OCI-LY1 (cell line): ENCODE data around the gene ROPN1L.

Experiments
- H2AFZ ChIP-seq: fragments of 200-600 bp; sonication (generic), shearing (Covaris generic); 2 replicates; pipeline ENCODE4 v1.6.0; 2014; ENCODE audit warnings: antibody characterized with exemption, mild to moderate bottlenecking, low read length
- H3F3A ChIP-seq: fragments of 200-600 bp; sonication (generic), shearing (Covaris generic); 2 replicates; pipeline ENCODE4 v1.6.0; 2014; ENCODE audit warnings: mild to moderate bottlenecking, antibody characterized with exemption, low read length, moderate library complexity; ENCODE audit not compliant: insufficient read depth
- H3K27ac ChIP-seq: fragments of 200-600 bp; sonication (generic); 2 replicates; pipeline ENCODE4 v1.5.1; 2014; ENCODE audit warnings: low read length, mixed run types, mild to moderate bottlenecking, low read depth; ENCODE audit not compliant: poor library complexity, severe bottlenecking
- H3K27me3 ChIP-seq: fragments of 200-600 bp; sonication (generic); 2 replicates; pipeline ENCODE4 v1.6.0; 2014; ENCODE audit warnings: antibody characterized with exemption, mild to moderate bottlenecking, low read length, moderate library complexity; ENCODE audit not compliant: insufficient read depth
- H3K36me3 ChIP-seq: fragments of 200-600 bp; sonication (generic); 2 replicates; pipeline ENCODE4 v1.6.1; 2014; ENCODE audit warnings: mild to moderate bottlenecking, antibody characterized with exemption, low read length, moderate library complexity, mixed read lengths; ENCODE audit not compliant: insufficient read depth
- H3K4me1 ChIP-seq: fragments of 200-600 bp; sonication (generic); 2 replicates; pipeline ENCODE4 v1.5.1; 2014; ENCODE audit warnings: mild to moderate bottlenecking, low read length, moderate library complexity; ENCODE audit not compliant: insufficient read depth, severe bottlenecking
- H3K4me2 ChIP-seq: fragments of 200-600 bp; sonication (generic), shearing (Covaris generic); 2 replicates; pipeline ENCODE4 v1.6.1; 2014; ENCODE audit warnings: low read length
- H3K4me3 ChIP-seq: fragments of 200-600 bp; sonication (generic); 2 replicates; pipeline ENCODE4 v1.5.1; 2014; ENCODE audit warnings: low read length, low read depth, mild to moderate bottlenecking, mixed read lengths; ENCODE audit not compliant: poor library complexity, severe bottlenecking
- H3K79me2 ChIP-seq: fragments of 200-600 bp; shearing (Covaris generic); 2 replicates; pipeline ENCODE4 v1.6.1; 2016; ENCODE audit warnings: mixed run types, low read length, mixed read lengths; ENCODE audit not compliant: insufficient read depth
- H3K9ac ChIP-seq: fragments of 200-600 bp; sonication (generic), shearing (Covaris generic); 2 replicates; pipeline ENCODE4 v1.6.1; 2014; ENCODE audit warnings: mild to moderate bottlenecking, low read length, mixed read lengths
- H3K9me2 ChIP-seq: fragments of 200-600 bp; sonication (generic), shearing (Covaris generic); 2 replicates; pipeline ENCODE4 v1.6.1; 2014; ENCODE audit warnings: low read depth, mild to moderate bottlenecking, low read length, mixed read lengths
- H3K9me3 ChIP-seq: fragments of 200-600 bp; shearing (Covaris generic); 2 replicates; pipeline ENCODE4 v1.6.1; 2014; ENCODE audit warnings: low read length, mixed read lengths
- H4K20me1 ChIP-seq: fragments of 200-600 bp; sonication (generic), shearing (Covaris generic); 2 replicates; pipeline ENCODE4 v1.6.0; 2016; ENCODE audit warnings: mild to moderate bottlenecking, low read length; ENCODE audit not compliant: insufficient read depth
- CTCF ChIP-seq: fragments of 200-600 bp; sonication (generic), shearing (Covaris generic); IDR thresholded peaks from 2 replicates; pipeline ENCODE4 v1.5.1; 2017; ENCODE audit warnings: mild to moderate bottlenecking, antibody characterized with exemption, low read length, moderate library complexity, mixed read lengths
- EZH2 ChIP-seq: fragments of 200-600 bp; sonication (generic), shearing (Covaris generic); IDR thresholded peaks from 2 replicates; pipeline ENCODE4 v1.8.0; 2017; ENCODE audit warnings: borderline replicate concordance, mixed run types, mild to moderate bottlenecking, antibody characterized with exemption, low read length, moderate library complexity, mixed read lengths

ROPN1L gene

GRCh38 chr5:10455277-10455670, 13.6 kb downstream of the ROPN1L start:
- Histone ChIP-seq H3K27ac (no peak overlapping the region), H3K79me2 (no peaks in the 10 kb centered on the region), H2AFZ (no peak overlapping the region), H3K27me3 (no peaks in the 10 kb centered on the region), H3F3A (no peaks in the 10 kb centered on the region), H3K4me2 (no peak overlapping the region), H3K36me3 (no peaks in the 10 kb centered on the region), H4K20me1 (no peaks in the 10 kb centered on the region), H3K9me2 (no peaks in the 10 kb centered on the region), H3K4me1 (no peaks in the 10 kb centered on the region), H3K4me3 (no peak overlapping the region), H3K9ac (no peak overlapping the region), H3K9me3 (no peaks in the 10 kb centered on the region)
- no peak for TF ChIP-seq CTCF
- TF ChIP-seq EZH2: no peak

GRCh38 chr5:10456583-10457420, 15.1 kb downstream of the ROPN1L start:
- Histone ChIP-seq H3K79me2 (no peaks in the 10 kb centered on the region), H3K9me3 (no peaks in the 10 kb centered on the region), H2AFZ (no peak overlapping the region), H3K9me2 (no peaks in the 10 kb centered on the region), H4K20me1 (no peaks in the 10 kb centered on the region), H3F3A (no peaks in the 10 kb centered on the region), H3K4me3 (no peak overlapping the region), H3K9ac (no peak overlapping the region), H3K4me2 (no peak overlapping the region), H3K27ac (no peak overlapping the region), H3K27me3 (no peaks in the 10 kb centered on the region), H3K36me3 (no peaks in the 10 kb centered on the region), H3K4me1 (no peaks in the 10 kb centered on the region)
- TF ChIP-seq EZH2 (no peak), CTCF (no peak)

- H3K9ac ChIP-seq: no peak overlapping the region
- TF ChIP-seq EZH2: no peak
- no peak for TF ChIP-seq CTCF
- H3K27ac ChIP-seq: no peak overlapping the region
Measured at GRCh38 chr5:10457682-10458574, 16.2 kb downstream of the ROPN1L start.

More at GRCh38 chr5:10457682-10458574, 16.2 kb downstream of the ROPN1L start:
- H3K9me3 ChIP-seq: no peaks in the 10 kb centered on the region
- no peaks in the 10 kb centered on the region for H3K79me2 ChIP-seq
- no peak overlapping the region for H3K4me2 ChIP-seq
- H3K36me3 ChIP-seq: no peaks in the 10 kb centered on the region
- H3K9me2 ChIP-seq: no peaks in the 10 kb centered on the region
- H3K4me1 ChIP-seq: no peaks in the 10 kb centered on the region
- no peaks in the 10 kb centered on the region for H4K20me1 ChIP-seq
- H2AFZ ChIP-seq: no peak overlapping the region
- no peak overlapping the region for H3K4me3 ChIP-seq
- H3F3A ChIP-seq: no peaks in the 10 kb centered on the region
- no peaks in the 10 kb centered on the region for H3K27me3 ChIP-seq
